Fibroblast of lung (primary cell): ENCODE results near the gene FAM50B.

Experiments used
- CTCF ChIP-seq, 2 donors: IDR thresholded peaks in 1 of 2; conservative IDR thresholded peaks in 1 of 2; 1 replicate in 1 of 2; 2 replicates in 1 of 2; pipeline ENCODE4 v1.5.1; 2011 to 2012; ENCODE audit warnings: low read length in 2 of 2, control low read depth in 1 of 2, inconsistent platforms in 1 of 2, low read depth in 1 of 2, mild to moderate bottlenecking in 1 of 2
- EZH2 ChIP-seq: IDR thresholded peaks from 2 replicates; pipeline ENCODE4 v1.5.1; 2012; ENCODE audit warnings: low read length, control low read depth, mild to moderate bottlenecking; ENCODE audit errors: missing control alignments

- no peak for TF ChIP-seq EZH2
- no peak for TF ChIP-seq CTCF (conservative IDR thresholded peaks at IDR 0.05 in 1 of 2, IDR thresholded peaks at IDR 0.05 in 1 of 2; ENCODE audit: low read depth in 1 of 2, low read length in 2 of 2)
Observed at GRCh38 chr6:3888153-3888957, 39.2 kb downstream of the FAM50B start.
